ENCODE measurements around the gene COPS7A.

GRCh38 chr12:6725350-6725749 lies 1.5 kb downstream of the COPS7A start:
- TF ChIP-seq CTCF (IDR thresholded peaks at IDR 0.05) (no peak), POLR2AphosphoS5 (IDR thresholded peaks at IDR 0.05) (no peak), POLR2A (IDR thresholded peaks at IDR 0.05; ENCODE audit: low read depth) (no peak)
